HFF-Myc (cell line): Measurements from ENCODE around the gene CALU.

Experiments used
- DNase-seq: peaks from one replicate; pipeline ENCODE4 v3.0.0-alpha.2; 2011; ENCODE audit warnings: low read depth; ENCODE audit errors: extremely low read depth
- H3K4me3 ChIP-seq: replicated peaks from 2 replicates; pipeline ENCODE4 v1.5.1; 2011; ENCODE audit warnings: low read depth, mild to moderate bottlenecking, control low read depth, low read length
- TF ChIP-seq, protein P1 (sequence below): IDR thresholded peaks from 2 replicates; pipeline ENCODE4 v1.5.1; 2012; ENCODE audit warnings: mild to moderate bottlenecking, low read depth, low read length, control low read depth; ENCODE audit errors: missing control alignments

CALU gene

DNA sequence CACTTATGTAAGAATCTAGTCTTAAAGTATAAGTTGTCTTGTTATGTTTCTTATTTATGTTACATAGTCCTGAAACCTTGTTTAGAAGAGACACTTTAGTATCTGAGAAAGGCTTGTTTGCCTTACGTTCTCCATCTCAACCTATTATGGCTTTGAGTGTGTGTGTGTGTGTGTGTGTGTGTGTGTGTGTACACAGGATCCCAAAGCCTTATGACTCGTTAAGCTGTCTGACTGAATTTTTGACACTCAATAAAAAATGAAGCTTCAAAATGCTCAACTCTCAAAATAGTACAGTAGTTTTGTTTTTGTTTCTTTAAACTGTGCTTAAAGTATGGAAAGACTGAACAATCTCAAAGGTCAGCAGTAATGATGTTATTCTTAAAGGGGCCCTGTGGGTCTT is 18.0 kb downstream of the CALU start:
- TF ChIP-seq, protein P1, sequence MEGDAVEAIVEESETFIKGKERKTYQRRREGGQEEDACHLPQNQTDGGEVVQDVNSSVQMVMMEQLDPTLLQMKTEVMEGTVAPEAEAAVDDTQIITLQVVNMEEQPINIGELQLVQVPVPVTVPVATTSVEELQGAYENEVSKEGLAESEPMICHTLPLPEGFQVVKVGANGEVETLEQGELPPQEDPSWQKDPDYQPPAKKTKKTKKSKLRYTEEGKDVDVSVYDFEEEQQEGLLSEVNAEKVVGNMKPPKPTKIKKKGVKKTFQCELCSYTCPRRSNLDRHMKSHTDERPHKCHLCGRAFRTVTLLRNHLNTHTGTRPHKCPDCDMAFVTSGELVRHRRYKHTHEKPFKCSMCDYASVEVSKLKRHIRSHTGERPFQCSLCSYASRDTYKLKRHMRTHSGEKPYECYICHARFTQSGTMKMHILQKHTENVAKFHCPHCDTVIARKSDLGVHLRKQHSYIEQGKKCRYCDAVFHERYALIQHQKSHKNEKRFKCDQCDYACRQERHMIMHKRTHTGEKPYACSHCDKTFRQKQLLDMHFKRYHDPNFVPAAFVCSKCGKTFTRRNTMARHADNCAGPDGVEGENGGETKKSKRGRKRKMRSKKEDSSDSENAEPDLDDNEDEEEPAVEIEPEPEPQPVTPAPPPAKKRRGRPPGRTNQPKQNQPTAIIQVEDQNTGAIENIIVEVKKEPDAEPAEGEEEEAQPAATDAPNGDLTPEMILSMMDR = no peak
- DNase-seq = no peak

GRCh38 chr7:128758553-128758952 is 19.4 kb downstream of the CALU start:
- H3K4me3 ChIP-seq = no peak overlapping the region
- TF ChIP-seq, protein P1 = no peak
- no peak for DNase-seq

More for the DNA sequence above, 18.0 kb downstream of the CALU start:
- no peak overlapping the region for H3K4me3 ChIP-seq

GRCh38 chr7:128759242-128759641 is 20.1 kb downstream of the CALU start:
- no peak for DNase-seq
- TF ChIP-seq, protein P1 = no peak
- no peak overlapping the region for H3K4me3 ChIP-seq

DNA sequence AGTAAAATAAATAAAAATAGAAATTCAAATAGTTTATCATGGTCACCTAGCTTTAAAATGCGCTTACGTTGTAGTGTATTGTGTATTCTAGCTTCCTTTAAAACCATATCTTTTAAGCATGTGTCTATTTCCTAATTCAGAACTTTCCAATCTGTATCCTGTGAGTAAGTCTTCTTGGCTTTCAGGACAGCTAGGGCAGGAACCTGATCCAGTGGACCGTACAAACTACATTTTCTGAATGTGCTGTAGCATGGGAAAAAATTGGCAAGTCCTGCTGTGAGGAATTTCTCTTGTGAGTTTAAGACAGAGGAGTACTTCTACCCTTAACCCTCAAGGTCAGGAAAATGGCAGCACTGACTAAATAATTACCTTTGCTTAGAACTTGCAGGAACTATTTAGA is 24.4 kb downstream of the CALU start:
- no peak for DNase-seq
- TF ChIP-seq, protein P1 = no peak
- H3K4me3 ChIP-seq = no peak overlapping the region

- DNase-seq = no peak
- H3K4me3 ChIP-seq = no peak overlapping the region
- TF ChIP-seq, protein P1 = no peak
Observed at GRCh38 chr7:128767475-128768110, 28.4 kb downstream of the CALU start.

DNA sequence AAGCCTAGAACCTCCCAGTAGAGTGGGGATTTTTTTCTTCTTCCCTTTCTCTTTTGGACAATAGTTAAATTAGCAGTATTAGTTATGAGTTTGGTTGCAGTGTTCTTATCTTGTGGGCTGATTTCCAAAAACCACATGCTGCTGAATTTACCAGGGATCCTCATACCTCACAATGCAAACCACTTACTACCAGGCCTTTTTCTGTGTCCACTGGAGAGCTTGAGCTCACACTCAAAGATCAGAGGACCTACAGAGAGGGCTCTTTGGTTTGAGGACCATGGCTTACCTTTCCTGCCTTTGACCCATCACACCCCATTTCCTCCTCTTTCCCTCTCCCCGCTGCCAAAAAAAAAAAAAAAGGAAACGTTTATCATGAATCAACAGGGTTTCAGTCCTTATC is 31.1 kb downstream of the CALU start:
- TF ChIP-seq, protein P1 = no peak
- no peak for DNase-seq
- no peak overlapping the region for H3K4me3 ChIP-seq

DNA sequence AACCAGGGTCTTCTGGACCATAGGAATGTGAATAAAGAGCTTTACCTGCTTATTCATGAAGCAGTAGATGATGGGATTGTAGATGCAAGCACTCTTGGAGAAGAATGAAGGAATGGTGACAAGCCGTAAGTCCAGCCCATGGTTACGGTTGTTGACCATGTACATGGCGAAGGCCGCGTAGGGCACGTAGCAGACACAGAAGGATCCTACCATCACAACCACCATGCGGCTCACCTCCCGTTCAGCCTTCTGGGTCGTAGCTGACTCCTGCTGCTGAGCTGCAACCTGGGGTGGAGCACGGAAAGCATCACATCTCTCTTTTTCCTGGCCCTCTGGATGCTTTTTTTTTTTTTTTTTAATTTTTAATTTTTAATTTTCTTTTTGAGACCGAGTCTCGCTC is 34.4 kb downstream of the CALU start:
- no peak for DNase-seq
- TF ChIP-seq, protein P1 = no peak

More for the DNA sequence above, 34.4 kb downstream of the CALU start:
- H3K4me3 ChIP-seq = no peak overlapping the region
